Gastroesophageal sphincter (tissue), 3 donors: ENCODE measurements around the gene DBN1.

Experiments
- EP300 ChIP-seq: sonication (generic); formaldehyde crosslinking; IDR thresholded peaks from one replicate; pipeline ENCODE4 v1.6.1; 2017; ENCODE audit warnings: antibody characterized with exemption, mild to moderate bottlenecking
- POLR2A ChIP-seq, 2 donors: fragments of 450-650 bp; IDR thresholded peaks; one replicate each; pipeline ENCODE4 v1.6.1; 2017; ENCODE audit warnings: antibody characterized with exemption in 2 of 2, mild to moderate bottlenecking in 2 of 2, moderate library complexity in 1 of 2
- POLR2AphosphoS5 ChIP-seq: sonication (generic); formaldehyde crosslinking; IDR thresholded peaks from one replicate; pipeline ENCODE4 v1.6.1; 2017; ENCODE audit warnings: antibody characterized with exemption
- TF ChIP-seq, protein P1 (sequence below), 4 experiments: fragments of 200-600 bp in 2 of 4; fragments of 450-650 bp in 2 of 4; sonication (generic) in 1 of 4; IDR thresholded peaks; one replicate each; pipeline ENCODE4 v1.5.1; 2017 to 2019; ENCODE audit warnings: antibody characterized with exemption in 4 of 4, mild to moderate bottlenecking in 2 of 4, moderate library complexity in 2 of 4

GRCh38 chr5:177434437-177434836 is 39.0 kb downstream of the DBN1 start:
- TF ChIP-seq EP300 (no peak), POLR2AphosphoS5 (no peak), POLR2A (IDR thresholded peaks at IDR 0.05) (no peak)
- TF ChIP-seq, protein P1, sequence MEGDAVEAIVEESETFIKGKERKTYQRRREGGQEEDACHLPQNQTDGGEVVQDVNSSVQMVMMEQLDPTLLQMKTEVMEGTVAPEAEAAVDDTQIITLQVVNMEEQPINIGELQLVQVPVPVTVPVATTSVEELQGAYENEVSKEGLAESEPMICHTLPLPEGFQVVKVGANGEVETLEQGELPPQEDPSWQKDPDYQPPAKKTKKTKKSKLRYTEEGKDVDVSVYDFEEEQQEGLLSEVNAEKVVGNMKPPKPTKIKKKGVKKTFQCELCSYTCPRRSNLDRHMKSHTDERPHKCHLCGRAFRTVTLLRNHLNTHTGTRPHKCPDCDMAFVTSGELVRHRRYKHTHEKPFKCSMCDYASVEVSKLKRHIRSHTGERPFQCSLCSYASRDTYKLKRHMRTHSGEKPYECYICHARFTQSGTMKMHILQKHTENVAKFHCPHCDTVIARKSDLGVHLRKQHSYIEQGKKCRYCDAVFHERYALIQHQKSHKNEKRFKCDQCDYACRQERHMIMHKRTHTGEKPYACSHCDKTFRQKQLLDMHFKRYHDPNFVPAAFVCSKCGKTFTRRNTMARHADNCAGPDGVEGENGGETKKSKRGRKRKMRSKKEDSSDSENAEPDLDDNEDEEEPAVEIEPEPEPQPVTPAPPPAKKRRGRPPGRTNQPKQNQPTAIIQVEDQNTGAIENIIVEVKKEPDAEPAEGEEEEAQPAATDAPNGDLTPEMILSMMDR (IDR thresholded peaks at IDR 0.05) = no peak
